ENCODE measurements around the gene NQO2.

- no peak for TF ChIP-seq GATA2 (IDR thresholded peaks at IDR 0.05; ENCODE audit: low read depth, low read length)
- TF ChIP-seq GATA3 (IDR thresholded peaks at IDR 0.05; ENCODE audit: low read depth, low read length), result no peak
These were observed 29.5 kb upstream of the NQO2 start for GRCh38 chr6:2970034-2970685.

Measured in SH-SY5Y (cell line).